Tibial artery (tissue), 4 donors: ENCODE measurements around the gene KCTD1.

Experiments used
- DNase-seq, 2 donors: peaks; one replicate each; pipeline ENCODE4 v3.0.0-alpha.2; 2019
- H3K27ac ChIP-seq, 2 donors: fragments of 200-600 bp; sonication (generic) in 1 of 2; 1 replicate in 1 of 2; 2 replicates in 1 of 2; pipeline ENCODE4 v1.5.1; 2018 to 2019; ENCODE audit warnings: mild to moderate bottlenecking in 1 of 2
- H3K27me3 ChIP-seq, 2 donors: fragments of 200-600 bp; sonication (generic) in 1 of 2; one replicate each; pipeline versions ENCODE4 v1.5.1 to v1.6.0; 2016 to 2019
- H3K36me3 ChIP-seq, 3 donors: fragments of 200-600 bp; sonication (generic) in 2 of 3; one replicate each; pipeline ENCODE4 v1.5.1; 2016 to 2019; ENCODE audit warnings: mild to moderate bottlenecking in 2 of 3
- H3K4me1 ChIP-seq, 4 donors: fragments of 200-600 bp; sonication (generic) in 2 of 4; 1 replicate in 3 of 4; 2 replicates in 1 of 4; pipeline ENCODE4 v1.5.1; 2016 to 2019
- H3K4me3 ChIP-seq, 2 donors: fragments of 200-600 bp; sonication (generic) in 1 of 2; 1 replicate in 1 of 2; 2 replicates in 1 of 2; pipeline ENCODE4 v1.5.1; 2018 to 2019; ENCODE audit warnings: mild to moderate bottlenecking in 2 of 2
- H3K9me3 ChIP-seq, 3 donors: fragments of 200-600 bp; sonication (generic) in 1 of 3; one replicate each; pipeline ENCODE4 v1.5.1; 2016 to 2019
- CTCF ChIP-seq, 2 experiments: fragments of 200-600 bp in 1 of 2; fragments of 450-650 bp in 1 of 2; IDR thresholded peaks; one replicate each; pipeline ENCODE4 v1.5.1; 2017 to 2019; ENCODE audit warnings: antibody characterized with exemption in 2 of 2, mild to moderate bottlenecking in 1 of 2, moderate library complexity in 1 of 2
- intact Hi-C: fragments of 100-400 bp; cut with DNase I; formaldehyde crosslinking; loops from one replicate; pipeline ENCODE4 v1.15.0; 2023; ENCODE audit warnings: low total_unique reads

KCTD1 gene

GRCh38 chr18:26524002-26524401 is 24.4 kb downstream of the KCTD1 start:
- H3K27me3 ChIP-seq: no peaks in the 10 kb centered on the region
- no peak for DNase-seq
- no peak overlapping the region for H3K27ac ChIP-seq
- H3K4me3 ChIP-seq: no peak overlapping the region
- no peak for TF ChIP-seq CTCF (IDR thresholded peaks at IDR 0.05)
- no peaks in the 10 kb centered on the region for H3K36me3 ChIP-seq
- intact Hi-C loops: no loop called here
- H3K9me3 ChIP-seq: no peaks in the 10 kb centered on the region
- no peaks in the 10 kb centered on the region for H3K4me1 ChIP-seq

GRCh38 chr18:26521617-26522016 is 26.7 kb downstream of the KCTD1 start:
- no peak for TF ChIP-seq CTCF (IDR thresholded peaks at IDR 0.05)
- intact Hi-C loops: no loop called here
- no peak overlapping the region for H3K4me3 ChIP-seq
- H3K27me3 ChIP-seq: no peaks in the 10 kb centered on the region
- DNase-seq: no peak
- H3K27ac ChIP-seq: no peak overlapping the region
- H3K36me3 ChIP-seq: no peaks in the 10 kb centered on the region
- no peaks in the 10 kb centered on the region for H3K9me3 ChIP-seq
- H3K4me1 ChIP-seq: peaks cover 0 to 2% (median 0%) of the 10 kb centered on the region in 4 donors

GRCh38 chr18:26520974-26521373 is 27.4 kb downstream of the KCTD1 start:
- H3K4me1 ChIP-seq: peaks cover 0 to 2% (median 0%) of the 10 kb centered on the region in 4 donors

GRCh38 chr18:26519114-26519513 is 29.2 kb downstream of the KCTD1 start:
- Histone ChIP-seq H3K9me3 (no peaks in the 10 kb centered on the region), H3K27me3 (no peaks in the 10 kb centered on the region), H3K27ac (no peak overlapping the region), H3K36me3 (no peaks in the 10 kb centered on the region), H3K4me1 (peaks cover 0 to 2% (median 0%) of the 10 kb centered on the region in 4 donors), H3K4me3 (no peak overlapping the region)
- TF ChIP-seq CTCF (IDR thresholded peaks at IDR 0.05): no peak
- DNase-seq: no peak
- intact Hi-C loops: no loop called here

More at GRCh38 chr18:26520974-26521373, 27.4 kb downstream of the KCTD1 start:
- Histone ChIP-seq H3K9me3 (no peaks in the 10 kb centered on the region), H3K4me3 (no peak overlapping the region), H3K27ac (no peak overlapping the region), H3K27me3 (no peaks in the 10 kb centered on the region), H3K36me3 (no peaks in the 10 kb centered on the region)
- no peak for TF ChIP-seq CTCF (IDR thresholded peaks at IDR 0.05)
- DNase-seq: no peak
- intact Hi-C loops: no loop called here

GRCh38 chr18:26516964-26517363 is 31.4 kb downstream of the KCTD1 start:
- H3K27me3 ChIP-seq: no peaks in the 10 kb centered on the region
- no peaks in the 10 kb centered on the region for H3K9me3 ChIP-seq
- H3K36me3 ChIP-seq: no peaks in the 10 kb centered on the region
- no peak overlapping the region for H3K4me3 ChIP-seq
- H3K27ac ChIP-seq: no peak overlapping the region
- peaks cover 0 to 5% (median 2%) of the 10 kb centered on the region in 4 donors for H3K4me1 ChIP-seq
- no peak for DNase-seq
- TF ChIP-seq CTCF (IDR thresholded peaks at IDR 0.05): no peak
- intact Hi-C loops: no loop called here
